ENCODE data around the gene LCN15. TPM values are rescaled to one million over a fixed set of nuclear protein-coding genes. Genes with fewer than 3 reads are reported as not detected.

The LCN15 gene
- polyA plus RNA-seq, 10 donors: 0.22 to 0.95 (median 0.52) TPM

Other genes with a start within 250 kb of the LCN15 start
- 10 to 100 TPM; 16.5 to 34.7 (median 21.4) TPM for gene NOTCH1, start 218.5 kb downstream of the LCN15 start, polyA plus RNA-seq (ENCODE audit: insufficient read length in 10 of 10)
- gene EGFL7, start 101.6 kb downstream of the LCN15 start, polyA plus RNA-seq (ENCODE audit: insufficient read length in 10 of 10): 10 to 100 TPM; 45.3 to 73.9 (median 55.6) TPM
- 10 to 100 TPM in 7 of 10 donors, 1 to 10 TPM in 3; 7.2 to 15.7 (median 11.3) TPM for gene AGPAT2, start 77.1 kb downstream of the LCN15 start, polyA plus RNA-seq (ENCODE audit: insufficient read length in 10 of 10)
- gene DIPK1B, start 51.9 kb downstream of the LCN15 start, polyA plus RNA-seq (ENCODE audit: insufficient read length in 10 of 10): 10 to 100 TPM; 12.0 to 23.5 (median 15.4) TPM
- 10 to 100 TPM in 3 of 10 donors, 1 to 10 TPM in 7; 2.4 to 17.8 (median 8.8) TPM for gene LCN10, start 21.6 kb downstream of the LCN15 start, polyA plus RNA-seq (ENCODE audit: insufficient read length in 10 of 10)
- under 1 TPM in 1 of 10 donors, not detected in 9; 0.33 TPM for gene LCN6, start 16.0 kb downstream of the LCN15 start, polyA plus RNA-seq (ENCODE audit: insufficient read length in 10 of 10)
- 10 to 100 TPM in 2 of 10 donors, 1 to 10 TPM in 8; 1.1 to 10.8 (median 7.8) TPM for gene LCN8, start 6.3 kb downstream of the LCN15 start, polyA plus RNA-seq (ENCODE audit: insufficient read length in 10 of 10)
- gene TMEM141, start 26.8 kb upstream of the LCN15 start, polyA plus RNA-seq (ENCODE audit: insufficient read length in 10 of 10): 10 to 100 TPM; 24.8 to 43.7 (median 34.1) TPM
- 1 to 10 TPM; 1.1 to 3.3 (median 1.9) TPM for gene CCDC183, start 31.8 kb upstream of the LCN15 start, polyA plus RNA-seq (ENCODE audit: insufficient read length in 10 of 10)
- 10 to 100 TPM; 41.0 to 59.7 (median 50.7) TPM for gene RABL6, start 43.4 kb upstream of the LCN15 start, polyA plus RNA-seq (ENCODE audit: insufficient read length in 10 of 10)
- 1 to 10 TPM; 1.3 to 2.1 (median 1.7) TPM for gene AJM1, start 78.0 kb upstream of the LCN15 start, polyA plus RNA-seq (ENCODE audit: insufficient read length in 10 of 10)
- 100 to 1,000 TPM in 4 of 10 donors, 10 to 100 TPM in 6; 63.9 to 118 (median 81.7) TPM for gene PHPT1, start 84.9 kb upstream of the LCN15 start, polyA plus RNA-seq (ENCODE audit: insufficient read length in 10 of 10)
- 1 to 10 TPM; 2.0 to 5.6 (median 3.9) TPM for gene MAMDC4, start 87.8 kb upstream of the LCN15 start, polyA plus RNA-seq (ENCODE audit: insufficient read length in 10 of 10)
- gene EDF1, start 101.8 kb upstream of the LCN15 start, polyA plus RNA-seq (ENCODE audit: insufficient read length in 10 of 10): 100 to 1,000 TPM; 236 to 394 (median 310) TPM
- 10 to 100 TPM in 2 of 10 donors, 1 to 10 TPM in 8; 8.1 to 10.7 (median 9.6) TPM for gene TRAF2, start 122.0 kb upstream of the LCN15 start, polyA plus RNA-seq (ENCODE audit: insufficient read length in 10 of 10)
- gene FBXW5, start 180.2 kb upstream of the LCN15 start, polyA plus RNA-seq (ENCODE audit: insufficient read length in 10 of 10): 10 to 100 TPM; 27.4 to 47.9 (median 34.4) TPM
- 1 to 10 TPM in 1 of 10 donors, under 1 TPM in 8, not detected in 1; 0.29 to 1.0 (median 0.51) TPM for gene C8G, start 180.7 kb upstream of the LCN15 start, polyA plus RNA-seq (ENCODE audit: insufficient read length in 10 of 10)
- 1 to 10 TPM in 3 of 10 donors, under 1 TPM in 7; 0.25 to 1.2 (median 0.68) TPM for gene LCN12, start 187.8 kb upstream of the LCN15 start, polyA plus RNA-seq (ENCODE audit: insufficient read length in 10 of 10)
- gene PTGDS, start 213.0 kb upstream of the LCN15 start, polyA plus RNA-seq (ENCODE audit: insufficient read length in 10 of 10): 10 to 100 TPM in 8 of 10 donors, 1 to 10 TPM in 2; 2.3 to 36.3 (median 17.1) TPM
- gene LCNL1, start 218.5 kb upstream of the LCN15 start, polyA plus RNA-seq (ENCODE audit: insufficient read length in 10 of 10): 1 to 10 TPM in 3 of 10 donors, under 1 TPM in 7; 0.14 to 1.1 (median 0.66) TPM
- 10 to 100 TPM; 11.8 to 28.5 (median 21.6) TPM for gene PAXX, start 227.9 kb upstream of the LCN15 start, polyA plus RNA-seq (ENCODE audit: insufficient read length in 10 of 10)
- gene CLIC3, start 232.1 kb upstream of the LCN15 start, polyA plus RNA-seq (ENCODE audit: insufficient read length in 10 of 10): 1 to 10 TPM in 2 of 10 donors, under 1 TPM in 6, not detected in 2; 0.28 to 4.7 (median 0.54) TPM

Data from muscle of back (tissue), 10 donors.